CD14-positive monocyte (primary cell): Measurements from ENCODE around the gene CSNK1G1. TPM values are rescaled to one million over a fixed set of nuclear protein-coding genes. Genes with fewer than 3 reads are reported as not detected.
A peak's percentile ranks its signal among the peaks of the same experiment; 100 is the strongest.

Source experiments
- DNase-seq, 3 donors: peaks; one replicate each; pipeline ENCODE4 v3.0.0-alpha.2; 2011 to 2022
- H2AFZ ChIP-seq: 2 replicates; pipeline ENCODE4 v1.6.0; 2012; ENCODE audit warnings: mild to moderate bottlenecking, low read depth, low read length, inconsistent platforms; ENCODE audit not compliant: insufficient read depth, poor library complexity, severe bottlenecking
- H3K27ac ChIP-seq, 2 donors: 1 replicate in 1 of 2; 2 replicates in 1 of 2; pipeline ENCODE4 v1.5.1; 2012 to 2013; ENCODE audit warnings: low read length in 2 of 2, control low read depth in 1 of 2, inconsistent platforms in 1 of 2, low read depth in 1 of 2, mild to moderate bottlenecking in 1 of 2
- H3K27me3 ChIP-seq, 2 donors: one replicate each; pipeline versions ENCODE4 v1.6.0 to v1.6.1; 2011 to 2013; ENCODE audit warnings: low read length in 2 of 2; ENCODE audit not compliant: control insufficient read depth in 2 of 2, insufficient read depth in 2 of 2
- H3K36me3 ChIP-seq, 2 donors: replicated peaks in 1 of 2; 1 replicate in 1 of 2; 2 replicates in 1 of 2; pipeline versions ENCODE4 v1.5.1 to v1.6.1; 2012 to 2013; ENCODE audit warnings: low read length in 2 of 2, control low read depth in 1 of 2, inconsistent platforms in 1 of 2, mild to moderate bottlenecking in 1 of 2; ENCODE audit not compliant: insufficient read depth in 2 of 2, control insufficient read depth in 1 of 2
- H3K4me1 ChIP-seq, 2 donors: 1 replicate in 1 of 2; 2 replicates in 1 of 2; pipeline versions ENCODE4 v1.5.1 to v1.6.1; 2012 to 2013; ENCODE audit warnings: low read length in 2 of 2, control low read depth in 1 of 2, inconsistent platforms in 1 of 2, mild to moderate bottlenecking in 1 of 2, moderate library complexity in 1 of 2; ENCODE audit not compliant: insufficient read depth in 2 of 2, control insufficient read depth in 1 of 2
- H3K4me2 ChIP-seq: replicated peaks from 2 replicates; pipeline ENCODE3; 2012; ENCODE audit warnings: low read length, moderate library complexity, mild to moderate bottlenecking; ENCODE audit not compliant: poor library complexity, severe bottlenecking; ENCODE audit errors: extremely low read depth
- H3K4me3 ChIP-seq, 3 experiments: fragments of 200-600 bp in 1 of 3; sonication (generic) in 1 of 3; replicated peaks in 1 of 3; 1 replicate in 2 of 3; 2 replicates in 1 of 3; pipeline ENCODE4 v1.5.1; 2011 to 2013; ENCODE audit warnings: low read length in 3 of 3, mild to moderate bottlenecking in 3 of 3, control low read depth in 2 of 3, low read depth in 2 of 3, inconsistent platforms in 1 of 3, moderate library complexity in 1 of 3
- H3K79me2 ChIP-seq: 2 replicates; pipeline ENCODE4 v1.6.0; 2012; ENCODE audit warnings: mild to moderate bottlenecking, control low read depth, inconsistent platforms, low read length, moderate library complexity; ENCODE audit not compliant: insufficient read depth
- H3K9ac ChIP-seq: 2 replicates; pipeline ENCODE4 v1.6.0; 2017; ENCODE audit warnings: low read length, mild to moderate bottlenecking; ENCODE audit not compliant: insufficient read depth, poor library complexity, severe bottlenecking
- H3K9me3 ChIP-seq, 2 donors: replicated peaks in 1 of 2; 1 replicate in 1 of 2; 2 replicates in 1 of 2; pipeline versions ENCODE4 v1.5.1 to v1.6.1; 2012 to 2013; ENCODE audit warnings: low read length in 2 of 2, control low read depth in 1 of 2; ENCODE audit not compliant: control insufficient read depth in 1 of 2, insufficient read depth in 1 of 2
- H4K20me1 ChIP-seq: 2 replicates; pipeline ENCODE4 v1.6.0; 2012; ENCODE audit warnings: mild to moderate bottlenecking, low read length, control low read depth, moderate library complexity; ENCODE audit not compliant: insufficient read depth
- H3K27ac Mint-ChIP-seq, 7 donors: one replicate each; pipeline ENCODE4 v1.8.0; 2020; ENCODE audit warnings: mild to moderate bottlenecking in 7 of 7, mixed read lengths in 7 of 7, moderate library complexity in 6 of 7, inconsistent platforms in 2 of 7
- H3K27me3 Mint-ChIP-seq, 3 donors: one replicate each; pipeline ENCODE4 v1.8.0; 2021 to 2022; ENCODE audit warnings: low read depth in 3 of 3, mild to moderate bottlenecking in 3 of 3, mixed read lengths in 3 of 3, moderate library complexity in 3 of 3, inconsistent platforms in 1 of 3
- H3K36me3 Mint-ChIP-seq, 2 donors: one replicate each; pipeline ENCODE4 v1.8.0; 2020; ENCODE audit warnings: mixed read lengths in 2 of 2, inconsistent platforms in 1 of 2, mild to moderate bottlenecking in 1 of 2
- H3K4me1 Mint-ChIP-seq: one replicate; pipeline ENCODE4 v1.8.0; 2020; ENCODE audit warnings: mild to moderate bottlenecking, mixed read lengths
- H3K4me3 Mint-ChIP-seq, 2 donors: one replicate each; pipeline ENCODE4 v1.8.0; 2020; ENCODE audit warnings: mild to moderate bottlenecking in 2 of 2, mixed read lengths in 2 of 2, moderate library complexity in 1 of 2
- H3K9me3 Mint-ChIP-seq, 7 donors: one replicate each; pipeline ENCODE4 v1.8.0; 2020 to 2022; ENCODE audit warnings: mixed read lengths in 7 of 7, mild to moderate bottlenecking in 6 of 7, moderate library complexity in 6 of 7, inconsistent platforms in 2 of 7
- CTCF ChIP-seq: fragments of 200-600 bp; IDR thresholded peaks from one replicate; pipeline ENCODE4 v1.8.0; 2022; ENCODE audit warnings: antibody characterized with exemption, mild to moderate bottlenecking
- WGBS: methylation state at CpG from one replicate; pipeline ENCODE4 v1.1.5; 2013; ENCODE audit warnings: missing lambda C conversion rate; ENCODE audit not compliant: insufficient coverage; 5-methylcytosine and 5-hydroxymethylcytosine counted together
- intact Hi-C, 2 donors: fragments of 100-400 bp; cut with micrococcal nuclease; formaldehyde crosslinking; loops; one replicate each; pipeline versions ENCODE4 v1.15.0 to v1.15.1; 2023
- polyA plus RNA-seq, 3 donors: library from polyadenylated mRNA; depleted of rRNA in 1 of 3; unstranded in 2 of 3; stranded (reverse) in 1 of 3; fragments of 300-500 nt in 2 of 3; fragments of >200 nt in 1 of 3; fragmentation: Illumina TruSeq in 2 of 3; gene quantifications; 1 replicate in 2 of 3; 2 replicates in 1 of 3; pipeline ENCODE4 v1.2.3, GENCODE V29; 2012 to 2021

CSNK1G1 gene
- polyA plus RNA-seq, 3 donors: 4.3 to 8.6 (median 7.7) TPM

- no peak overlapping the region for H2AFZ ChIP-seq
- H3K9me3 ChIP-seq: no peaks in the 10 kb centered on the region
- H3K36me3 ChIP-seq: peaks cover 67 to 73% of the 10 kb centered on the region in 2 donors
- H3K9ac ChIP-seq: no peak overlapping the region
- no peaks in the 10 kb centered on the region for H3K9me3 Mint-ChIP-seq
- peaks cover 0 to 4% (median 0%) of the 10 kb centered on the region in 3 donors for H3K27me3 Mint-ChIP-seq
- H3K79me2 ChIP-seq: no peaks in the 10 kb centered on the region
- WGBS: 100% methylated on average over 6 of the region's 8 CpGs
- peaks cover 45% of the 10 kb centered on the region for H4K20me1 ChIP-seq
- no peak for DNase-seq
- no peak overlapping the region for H3K4me3 ChIP-seq
- intact Hi-C loops: no loop called here
- no peak overlapping the region for H3K4me3 Mint-ChIP-seq
- no peaks in the 10 kb centered on the region for H3K27me3 ChIP-seq
- H3K4me1 ChIP-seq: peaks cover 0 to 4% of the 10 kb centered on the region in 2 donors
- H3K27ac ChIP-seq: no peak overlapping the region
- no peak overlapping the region for H3K4me2 ChIP-seq
- TF ChIP-seq CTCF: no peak
- peak overlapping the region in 1 of 7 donors; percentile 22 for H3K27ac Mint-ChIP-seq
- H3K4me1 Mint-ChIP-seq: no peaks in the 10 kb centered on the region
- H3K36me3 Mint-ChIP-seq: peaks cover 63 to 81% of the 10 kb centered on the region in 2 donors
Measured at GRCh38 chr15:64141798-64142512, 214.0 kb downstream of the CSNK1G1 start.

GRCh38 chr15:64138331-64138941 is 217.5 kb downstream of the CSNK1G1 start:
- H3K9me3 ChIP-seq: no peaks in the 10 kb centered on the region
- peak overlapping the region in 2 of 7 donors; percentile 59 to 68 for H3K27ac Mint-ChIP-seq
- H3K27me3 Mint-ChIP-seq: peaks cover 0 to 3% (median 0%) of the 10 kb centered on the region in 3 donors
- 94% methylated on average over 2 of the region's 4 CpGs for WGBS
- no peak overlapping the region for H2AFZ ChIP-seq
- peaks cover 67% of the 10 kb centered on the region for H4K20me1 ChIP-seq
- H3K4me1 Mint-ChIP-seq: no peaks in the 10 kb centered on the region
- TF ChIP-seq CTCF: no peak
- peaks cover 76 to 81% of the 10 kb centered on the region in 2 donors for H3K36me3 ChIP-seq
- no peak overlapping the region for H3K4me2 ChIP-seq
- no peak overlapping the region for H3K9ac ChIP-seq
- no peak overlapping the region for H3K27ac ChIP-seq
- H3K36me3 Mint-ChIP-seq: peaks cover 80 to 88% of the 10 kb centered on the region in 2 donors
- no peak overlapping the region for H3K4me3 ChIP-seq
- intact Hi-C loops: no loop called here
- no peak for DNase-seq
- H3K9me3 Mint-ChIP-seq: peaks cover 0 to 2% (median 0%) of the 10 kb centered on the region in 7 donors
- H3K4me3 Mint-ChIP-seq: no peak overlapping the region
- H3K4me1 ChIP-seq: peaks cover 0 to 4% of the 10 kb centered on the region in 2 donors
- H3K79me2 ChIP-seq: no peaks in the 10 kb centered on the region
- H3K27me3 ChIP-seq: no peaks in the 10 kb centered on the region
